Aorta (tissue), 5 donors: ENCODE results near the gene NINJ1. TPM values are rescaled to one million over a fixed set of nuclear protein-coding genes. Genes with fewer than 3 reads are reported as not detected.
"Not testable (repeated sequence)": the region's sequence is repeated elsewhere in the genome, so short reads cannot be mapped to it uniquely, and the experiment has no call there.

Experiments
- ATAC-seq: fragments of 200-7000 bp; cut with Tn5 transposase; one replicate; pipeline ENCODE4 v1.9.1; 2022; ENCODE audit warnings: moderate library complexity; ENCODE audit not compliant: low FRiP score
- DNase-seq, 2 donors: peaks; one replicate each; pipeline ENCODE4 v3.0.0-alpha.2; 2020
- H3K27ac ChIP-seq, 2 donors: one replicate each; pipeline ENCODE4 v1.5.1; 2013; ENCODE audit warnings: low read length in 2 of 2, mild to moderate bottlenecking in 2 of 2, moderate library complexity in 2 of 2, control low read depth in 1 of 2, inconsistent platforms in 1 of 2, low read depth in 1 of 2
- H3K27me3 ChIP-seq, 2 donors: one replicate each; pipeline ENCODE4 v1.6.1; 2013; ENCODE audit warnings: control low read depth in 1 of 2, low read length in 1 of 2, mild to moderate bottlenecking in 1 of 2, moderate library complexity in 1 of 2; ENCODE audit not compliant: insufficient read depth in 2 of 2, control insufficient read depth in 1 of 2
- H3K36me3 ChIP-seq, 2 donors: one replicate each; pipeline ENCODE4 v1.6.1; 2013; ENCODE audit warnings: control low read depth in 1 of 2, low read length in 1 of 2, mild to moderate bottlenecking in 1 of 2; ENCODE audit not compliant: insufficient read depth in 2 of 2, control insufficient read depth in 1 of 2
- H3K4me1 ChIP-seq, 2 donors: one replicate each; pipeline ENCODE4 v1.6.1; 2013; ENCODE audit warnings: low read length in 2 of 2, control low read depth in 1 of 2, mild to moderate bottlenecking in 1 of 2, moderate library complexity in 1 of 2; ENCODE audit not compliant: insufficient read depth in 2 of 2, control insufficient read depth in 1 of 2
- H3K4me3 ChIP-seq, 2 donors: one replicate each; pipeline ENCODE4 v1.5.1; 2013; ENCODE audit warnings: low read length in 2 of 2, control low read depth in 1 of 2, mild to moderate bottlenecking in 1 of 2
- H3K9me3 ChIP-seq: one replicate; pipeline ENCODE4 v1.6.1; 2013; ENCODE audit warnings: mild to moderate bottlenecking, low read length; ENCODE audit not compliant: control insufficient read depth
- WGBS, 2 donors: extraction: QIAGEN DNeasy Blood & Tissue Kit; methylation state at CpG; one replicate each; pipeline ENCODE4 v1.1.7; 2013; 5-methylcytosine and 5-hydroxymethylcytosine counted together
- intact Hi-C, 2 donors: fragments of 100-400 bp; cut with DNase I; formaldehyde crosslinking; loops; one replicate each; pipeline versions ENCODE4 v1.14.2 to v1.15.0; 2022
- polyA plus RNA-seq, 2 donors: library from polyadenylated mRNA; stranded (reverse); fragments of 200-250 nt; gene quantifications; one replicate each; pipeline ENCODE4 v1.2.3, GENCODE V29; 2013
- total RNA-seq, 2 donors: library from RNA; stranded (reverse); fragmentation: NEBNext Ultra II Directional; extraction: Animal tissue kit (Norgen Biotek cat#: 25700); gene quantifications; one replicate each; pipeline ENCODE4 v1.2.1, GENCODE V29; 2021
- donor health status: healthy with polysubstance abuse.
- donor health status: Bipolar disorder and iron deficiency.
- donor health status: DM: no; HTN: no; CAD: no.
- donor health status: DM: no; HTN: no; CAD: no.
- donor health status: DM: yes; HTN: yes; CAD: no.

NINJ1 gene
- total and polyA plus RNA-seq, 4 donors = 46.7 to 113 (median 73.5) TPM

- intact Hi-C loops = no loop called here
- no peak for ATAC-seq
- WGBS, 2 donors = 93% methylated on average over 10 of the region's 10 CpGs
These were observed 17.2 kb upstream of the NINJ1 start for GRCh38 chr9:93151097-93151784.

DNA sequence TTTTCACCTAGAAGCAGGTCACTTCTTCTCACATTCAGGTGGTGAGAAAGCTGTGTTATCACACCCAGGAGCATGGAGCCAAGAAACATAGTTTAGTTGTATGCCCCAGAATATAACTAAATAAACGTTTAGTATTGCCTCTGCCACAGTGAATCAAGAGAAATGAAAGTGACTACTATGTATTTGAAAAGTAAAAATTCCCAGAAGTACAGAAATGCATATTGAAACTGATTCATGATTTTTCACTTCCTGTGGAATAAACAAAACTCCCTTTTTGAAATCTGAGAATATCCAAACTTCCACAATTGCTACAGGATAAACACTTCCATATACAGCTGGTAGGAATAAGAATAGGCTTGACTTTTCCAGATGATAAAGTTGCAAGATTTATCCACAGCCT, 15.3 kb upstream of the NINJ1 start:
- 22 to 28% methylated on average over 1 of the region's 1 CpG for WGBS, 2 donors
- H3K36me3 ChIP-seq = no peaks in the 10 kb centered on the region
- DNase-seq (no peak), ATAC-seq (no peak)
- no peaks in the 10 kb centered on the region for H3K9me3 ChIP-seq
- no peaks in the 10 kb centered on the region for H3K27me3 ChIP-seq
- no peak overlapping the region for H3K4me3 ChIP-seq
- no peak overlapping the region for H3K27ac ChIP-seq
- H3K4me1 ChIP-seq = no peaks in the 10 kb centered on the region
- intact Hi-C loops = no loop called here

More at GRCh38 chr9:93151097-93151784, 17.2 kb upstream of the NINJ1 start:
- Histone ChIP-seq H3K27me3 (no peaks in the 10 kb centered on the region), H3K36me3 (no peaks in the 10 kb centered on the region), H3K4me1 (no peaks in the 10 kb centered on the region), H3K27ac (no peak overlapping the region), H3K9me3 (no peaks in the 10 kb centered on the region), H3K4me3 (no peak overlapping the region)
- no peak for DNase-seq

GRCh38 chr9:93148721-93149120, 14.7 kb upstream of the NINJ1 start:
- H3K4me3 ChIP-seq = no peak overlapping the region

DNA sequence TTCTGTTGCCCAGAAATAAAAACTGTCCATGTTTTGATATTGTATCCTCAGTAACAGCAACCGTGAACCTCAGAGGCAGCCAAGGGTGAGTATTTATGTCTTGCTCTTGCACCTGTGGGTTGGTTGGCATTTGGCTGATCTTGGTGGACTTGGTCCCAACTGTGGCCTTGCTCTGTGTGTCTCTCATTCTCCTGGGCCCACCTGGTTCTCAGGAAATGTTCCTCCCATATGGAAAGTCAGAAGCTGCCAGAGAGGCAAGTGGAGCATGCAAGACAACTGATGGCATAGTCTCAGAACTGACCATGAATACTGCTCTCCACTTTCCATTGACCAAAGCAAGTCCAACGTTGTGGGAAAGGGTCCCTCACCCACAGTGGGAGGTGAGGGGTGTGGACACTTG, 13.6 kb upstream of the NINJ1 start:
- ATAC-seq (no peak), DNase-seq (no peak)
- no peak overlapping the region for H3K4me3 ChIP-seq
- H3K9me3 ChIP-seq = no peaks in the 10 kb centered on the region
- H3K36me3 ChIP-seq = no peaks in the 10 kb centered on the region
- no peaks in the 10 kb centered on the region for H3K4me1 ChIP-seq
- 76 to 78% methylated on average over 2 of the region's 2 CpGs for WGBS, 2 donors
- H3K27me3 ChIP-seq = no peaks in the 10 kb centered on the region
- no peak overlapping the region for H3K27ac ChIP-seq
- intact Hi-C loops = no loop called here

More at GRCh38 chr9:93148721-93149120, 14.7 kb upstream of the NINJ1 start:
- H3K9me3 ChIP-seq = no peaks in the 10 kb centered on the region
- H3K27ac ChIP-seq = no peak overlapping the region
- intact Hi-C loops = no loop called here
- H3K4me1 ChIP-seq = no peaks in the 10 kb centered on the region
- H3K36me3 ChIP-seq = no peaks in the 10 kb centered on the region
- ATAC-seq (no peak), DNase-seq (no peak)
- WGBS, 2 donors = 93 to 95% methylated on average over 2 of the region's 2 CpGs
- H3K27me3 ChIP-seq = no peaks in the 10 kb centered on the region

DNA sequence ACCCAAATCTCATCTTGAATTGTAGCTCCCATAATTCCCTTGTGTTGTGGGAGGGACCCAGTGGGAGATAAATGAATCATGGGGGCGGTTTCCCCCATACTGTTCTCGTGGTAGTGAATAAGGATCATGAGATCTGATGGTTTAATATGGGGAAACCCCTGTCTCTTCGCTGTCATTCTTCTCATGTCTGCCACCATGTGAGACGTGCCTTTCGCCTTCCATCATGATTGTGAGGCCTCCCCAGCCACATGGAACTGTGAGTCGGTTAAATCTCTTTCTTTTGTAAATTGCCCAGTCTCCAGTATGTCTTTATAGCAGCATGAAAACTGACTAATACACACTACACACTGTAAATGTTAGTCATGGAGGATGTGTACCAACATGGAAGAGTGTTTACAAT, 12.6 kb upstream of the NINJ1 start:
- intact Hi-C loops, H3K36me3 ChIP-seq, ATAC-seq, DNase-seq, H3K9me3 ChIP-seq, H3K27me3 ChIP-seq, H3K4me3 ChIP-seq, H3K4me1 ChIP-seq, H3K27ac ChIP-seq: not testable (repeated sequence)
- 88 to 93% methylated on average over 6 of the region's 6 CpGs for WGBS, 2 donors

DNA sequence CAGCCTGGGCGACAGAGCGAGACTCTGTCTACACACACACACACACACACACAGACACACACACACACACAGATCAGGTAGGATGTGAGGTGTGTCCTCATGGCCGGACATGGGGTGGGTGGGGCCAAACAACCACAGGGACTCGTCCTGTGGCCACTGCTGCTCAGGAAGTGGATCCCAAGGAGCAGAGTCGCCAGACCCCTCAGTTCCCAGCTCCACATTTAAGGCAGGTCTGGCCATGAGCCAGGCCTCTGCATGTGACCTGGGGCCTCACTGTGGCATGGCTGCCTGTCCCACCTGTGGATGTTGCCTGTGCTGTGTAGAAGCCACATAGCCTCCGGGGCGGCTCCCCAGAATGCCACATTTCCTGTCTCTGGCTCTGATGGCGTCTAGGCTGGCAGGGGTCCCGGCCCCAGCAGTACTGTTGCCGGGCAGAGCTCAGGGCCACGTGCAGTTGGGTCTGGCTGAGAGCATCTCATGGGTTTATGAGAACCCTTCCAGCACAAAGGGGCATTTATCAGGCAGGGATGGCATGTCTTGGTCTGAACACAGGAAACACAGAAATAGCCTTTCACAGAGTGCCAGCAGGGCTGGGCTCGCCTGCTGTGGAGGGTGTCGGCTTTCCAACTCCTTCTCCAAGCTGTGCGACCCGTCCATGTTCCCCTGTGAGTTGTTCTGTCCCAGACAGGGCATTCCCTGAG, 9.9 kb upstream of the NINJ1 start:
- H3K36me3 ChIP-seq = no peaks in the 10 kb centered on the region
- peak overlapping the region in 1 of 2 donors; percentile 52 for H3K27ac ChIP-seq
- 24 to 25% methylated on average over 15 of the region's 15 CpGs for WGBS, 2 donors
- peak; percentile 77 for ATAC-seq
- DNase-seq = peak; percentile 58 to 81
- H3K4me1 ChIP-seq = no peaks in the 10 kb centered on the region
- intact Hi-C loops = no loop called here
- no peaks in the 10 kb centered on the region for H3K27me3 ChIP-seq
- no peaks in the 10 kb centered on the region for H3K9me3 ChIP-seq
- no peak overlapping the region for H3K4me3 ChIP-seq

- H3K36me3 ChIP-seq = no peaks in the 10 kb centered on the region
- intact Hi-C loops = no loop called here
- no peaks in the 10 kb centered on the region for H3K4me1 ChIP-seq
- 46 to 54% methylated on average over 8 of the region's 8 CpGs for WGBS, 2 donors
- no peaks in the 10 kb centered on the region for H3K9me3 ChIP-seq
- no peak overlapping the region for H3K4me3 ChIP-seq
- peak overlapping the region in 1 of 2 donors; percentile 25 for H3K27ac ChIP-seq
- ATAC-seq (peak; percentile 16), DNase-seq (no peak)
- H3K27me3 ChIP-seq = no peaks in the 10 kb centered on the region
These were observed 7.9 kb upstream of the NINJ1 start for GRCh38 chr9:93141771-93142483.

GRCh38 chr9:93139365-93140182, 5.5 kb upstream of the NINJ1 start:
- no peaks in the 10 kb centered on the region for H3K27me3 ChIP-seq
- H3K4me3 ChIP-seq = no peak overlapping the region
- H3K27ac ChIP-seq = no peak overlapping the region
- no peaks in the 10 kb centered on the region for H3K4me1 ChIP-seq
- 90 to 92% methylated on average over 16 of the region's 16 CpGs for WGBS, 2 donors
- ATAC-seq (no peak), DNase-seq (no peak)
- H3K36me3 ChIP-seq = no peaks in the 10 kb centered on the region
- no peaks in the 10 kb centered on the region for H3K9me3 ChIP-seq
- intact Hi-C loops = loop anchor here in 1 of 2 donors (10.0 kb wide), 2 partner anchors 315 to 435 kb away; partner anchors contain the start of genes FAM120A, FAM120AOS and PHF2
